Measurements from ENCODE around the gene VAV1. TPM values are rescaled to one million over a fixed set of nuclear protein-coding genes. Genes with fewer than 3 reads are reported as not detected.

VAV1 gene
- total and polyA plus RNA-seq, 2 of the 8 experiments (the other 6 are each of a cell fraction or from before 2014, with no cell fraction given), result 0.21 to 0.22 TPM

- no peak overlapping the region for H2AFZ ChIP-seq (ENCODE audit: low read length)
- H3K79me2 ChIP-seq (ENCODE audit: control insufficient read depth in 1 of 2, insufficient read depth in 2 of 2, low read length in 2 of 2), result no peaks in the 10 kb centered on the region
- no peak overlapping the region for H4K5ac ChIP-seq (ENCODE audit: insufficient read length, low read depth, low read length)
- no peak overlapping the region for H3K14ac ChIP-seq (ENCODE audit: insufficient read length)
- no peaks in the 10 kb centered on the region for H4K20me1 ChIP-seq (replicated peaks in 1 of 2; ENCODE audit: control insufficient read depth in 1 of 2, insufficient read depth in 2 of 2, low read length in 2 of 2)
- H2BK15ac ChIP-seq (ENCODE audit: low read length), result no peak overlapping the region
- H3K23ac ChIP-seq (ENCODE audit: insufficient read length), result no peak overlapping the region
- no peaks in the 10 kb centered on the region for H3K36me3 ChIP-seq (ENCODE audit: control insufficient read depth in 2 of 4, insufficient read depth in 4 of 4, low read length in 3 of 4)
- no peak overlapping the region for H2AK5ac ChIP-seq (ENCODE audit: low read depth, low read length)
- H4K91ac ChIP-seq (replicated peaks; ENCODE audit: insufficient read length, low read length), result no peak overlapping the region
- H3K27me3 ChIP-seq (replicated peaks in 1 of 4; ENCODE audit: control insufficient read depth in 3 of 4, extremely low read depth in 1 of 4, insufficient read depth in 3 of 4, low read length in 3 of 4), result no peaks in the 10 kb centered on the region
- CTCF ChIA-PET (ENCODE audit: partially characterized antibody), result interaction anchor here (0.8 to 1.7 kb wide), 3 partner anchors 8 to 144 kb away, joined by 3 to 5 read pairs (median 3); no protein-coding TSS in a partner anchor
- H3K4me3 ChIP-seq (ENCODE audit: extremely low read depth in 1 of 4, insufficient read depth in 2 of 4, low read depth in 3 of 4, low read length in 4 of 4), result no peak overlapping the region
- H2BK5ac ChIP-seq (ENCODE audit: low read depth, low read length), result no peak overlapping the region
- DNase-seq (ENCODE audit: low read depth in 1 of 2, low spot score in 2 of 2), result no peak
- peaks cover 14 to 48% of the 10 kb centered on the region in 2 experiments; a peak in 3 of 4 replicates for H3K9me3 ChIP-seq (ENCODE audit: insufficient read depth in 2 of 2, low read depth in 1 of 2, low read length in 1 of 2)
- FAIRE-seq, result no peak
- no peak overlapping the region for H3K27ac ChIP-seq (ENCODE audit: low read depth, low read length)
- no peak overlapping the region for H3K18ac ChIP-seq (ENCODE audit: extremely low read depth, low read length)
- no peak overlapping the region for H3K9ac ChIP-seq (replicated peaks in 1 of 4; ENCODE audit: extremely low read depth in 1 of 4, low read depth in 3 of 4, low read length in 3 of 4)
- no peak overlapping the region for H3K56ac ChIP-seq (replicated peaks; ENCODE audit: insufficient read length, low read depth, low read length)
- H3K79me1 ChIP-seq (ENCODE audit: low read depth, low read length), result no peaks in the 10 kb centered on the region
- WGBS, 2 experiments (ENCODE audit: extremely low coverage in 1 of 2, insufficient coverage in 1 of 2, insufficient read length in 1 of 2, insufficient replicate concordance in 2 of 2, low coverage in 1 of 2, low lambda C conversion rate in 2 of 2, missing lambda C conversion rate in 1 of 2), result 68% methylated on average over 4 of the region's 4 CpGs; no CpG with 5 or more reads in 1 of the 2 experiments
- H2BK120ac ChIP-seq (replicated peaks; ENCODE audit: low read depth, low read length), result no peak overlapping the region
- no peak overlapping the region for H2BK20ac ChIP-seq (ENCODE audit: low read length)
- no peak overlapping the region for H3K4me2 ChIP-seq (ENCODE audit: insufficient read depth in 1 of 2, low read depth in 2 of 2, low read length in 2 of 2)
- peaks cover 2% of the 10 kb centered on the region; the same call in 1 of the 2 replicates for H3K23me2 ChIP-seq (ENCODE audit: low read depth, low read length)
- POLR2A ChIA-PET (ENCODE audit: partially characterized antibody), result no interaction called here
- H2BK12ac ChIP-seq (ENCODE audit: low read depth, low read length), result no peak overlapping the region
- TF ChIP-seq CEBPB (IDR thresholded peaks at IDR 0.05; ENCODE audit: low read depth, low read length), result no peak
- TF ChIP-seq CBX5 (IDR thresholded peaks at IDR 0.05; ENCODE audit: low read depth, low read length), result no peak
- H3K4ac ChIP-seq (replicated peaks; ENCODE audit: insufficient read length, low read depth, low read length), result no peak overlapping the region
- no peak overlapping the region for H4K8ac ChIP-seq (ENCODE audit: extremely low read depth, insufficient read depth, low read length)
- H3K4me1 ChIP-seq (replicated peaks in 1 of 4; ENCODE audit: control insufficient read depth in 3 of 4, insufficient read depth in 4 of 4, low read length in 3 of 4), result no peaks in the 10 kb centered on the region
Measured at GRCh38 chr19:6809262-6809661, 36.8 kb downstream of the VAV1 start.

All from H1 (cell line).